DMS53 treated with DMSO at 0.1 percent for 48 hours (cell line): ENCODE measurements around the gene POU2AF1.

ENCODE experiments used
- DNase-seq: peaks from one replicate; lab custom pipeline; 2025; ENCODE audit not compliant: unreplicated experiment; lab: John Stamatoyannopoulos, UW

The POU2AF1 gene

GRCh38 chr11:111378861-111379601 is at the start of gene POU2AF1:
POU2AF1 (minus strand) TSS chr11:111379275; CDS start chr11:111379177, 98 bp downstream.
- peak; percentile 58 for DNase-seq

- no peak for DNase-seq
Measured at GRCh38 chr11:111428113-111428876, 49.2 kb upstream of the POU2AF1 start.

GRCh38 chr11:111427471-111427912 is 48.4 kb upstream of the POU2AF1 start:
- peak; percentile 89 for DNase-seq

- DNase-seq: no peak
Measured at GRCh38 chr11:111426617-111427016, 47.5 kb upstream of the POU2AF1 start.

GRCh38 chr11:111423250-111423615 is 44.2 kb upstream of the POU2AF1 start:
- DNase-seq: no peak

GRCh38 chr11:111422494-111423249 is 43.6 kb upstream of the POU2AF1 start:
- DNase-seq: peak; percentile 58

GRCh38 chr11:111421251-111421650 is 42.2 kb upstream of the POU2AF1 start:
- DNase-seq: no peak

- DNase-seq: no peak
Measured at GRCh38 chr11:111419641-111420327, 40.7 kb upstream of the POU2AF1 start.

GRCh38 chr11:111419181-111419580 is 40.1 kb upstream of the POU2AF1 start:
- DNase-seq: no peak

- no peak for DNase-seq
Measured at GRCh38 chr11:111418436-111418787, 39.3 kb upstream of the POU2AF1 start.

- DNase-seq: no peak
Measured at GRCh38 chr11:111417766-111418435, 38.8 kb upstream of the POU2AF1 start.

GRCh38 chr11:111417011-111417765 is 38.1 kb upstream of the POU2AF1 start:
- DNase-seq: peak; percentile 61

- DNase-seq: no peak
Measured at GRCh38 chr11:111416231-111416960, 37.3 kb upstream of the POU2AF1 start.

- DNase-seq: no peak
Measured at GRCh38 chr11:111414936-111415335, 35.9 kb upstream of the POU2AF1 start.

- no peak for DNase-seq
Measured at GRCh38 chr11:111414267-111414931, 35.3 kb upstream of the POU2AF1 start.

- no peak for DNase-seq
Measured at GRCh38 chr11:111413849-111414248, 34.8 kb upstream of the POU2AF1 start.

GRCh38 chr11:111412293-111412692 is 33.2 kb upstream of the POU2AF1 start:
- DNase-seq: no peak

GRCh38 chr11:111411456-111411855 is 32.4 kb upstream of the POU2AF1 start:
- DNase-seq: no peak

- no peak for DNase-seq
Measured at GRCh38 chr11:111410951-111411350, 31.9 kb upstream of the POU2AF1 start.
